ENCODE data around the gene CASK.
"Not testable (repeated sequence)": the region's sequence is repeated elsewhere in the genome, so short reads cannot be mapped to it uniquely, and the experiment has no call there.

CASK gene

DNA sequence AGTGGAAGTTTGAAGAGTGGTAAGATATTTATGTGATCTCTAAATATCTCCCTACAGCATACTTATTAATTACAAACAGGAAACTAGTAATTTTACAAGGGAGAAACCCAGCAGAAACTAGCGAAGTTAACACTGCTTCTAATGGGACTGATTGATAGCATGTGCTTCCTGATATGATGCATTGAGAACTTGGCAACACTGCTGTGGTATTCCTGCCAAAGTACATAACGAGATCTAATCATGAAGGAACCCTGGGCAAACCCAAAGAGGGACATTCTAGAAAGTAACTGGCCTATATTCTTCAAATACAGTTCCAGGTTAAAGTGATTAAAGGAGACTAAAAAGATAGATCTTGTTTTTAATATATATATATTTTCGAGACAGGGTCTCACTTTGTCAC lies 239.2 kb downstream of the CASK start:
- no peak for DNase-seq

DNA sequence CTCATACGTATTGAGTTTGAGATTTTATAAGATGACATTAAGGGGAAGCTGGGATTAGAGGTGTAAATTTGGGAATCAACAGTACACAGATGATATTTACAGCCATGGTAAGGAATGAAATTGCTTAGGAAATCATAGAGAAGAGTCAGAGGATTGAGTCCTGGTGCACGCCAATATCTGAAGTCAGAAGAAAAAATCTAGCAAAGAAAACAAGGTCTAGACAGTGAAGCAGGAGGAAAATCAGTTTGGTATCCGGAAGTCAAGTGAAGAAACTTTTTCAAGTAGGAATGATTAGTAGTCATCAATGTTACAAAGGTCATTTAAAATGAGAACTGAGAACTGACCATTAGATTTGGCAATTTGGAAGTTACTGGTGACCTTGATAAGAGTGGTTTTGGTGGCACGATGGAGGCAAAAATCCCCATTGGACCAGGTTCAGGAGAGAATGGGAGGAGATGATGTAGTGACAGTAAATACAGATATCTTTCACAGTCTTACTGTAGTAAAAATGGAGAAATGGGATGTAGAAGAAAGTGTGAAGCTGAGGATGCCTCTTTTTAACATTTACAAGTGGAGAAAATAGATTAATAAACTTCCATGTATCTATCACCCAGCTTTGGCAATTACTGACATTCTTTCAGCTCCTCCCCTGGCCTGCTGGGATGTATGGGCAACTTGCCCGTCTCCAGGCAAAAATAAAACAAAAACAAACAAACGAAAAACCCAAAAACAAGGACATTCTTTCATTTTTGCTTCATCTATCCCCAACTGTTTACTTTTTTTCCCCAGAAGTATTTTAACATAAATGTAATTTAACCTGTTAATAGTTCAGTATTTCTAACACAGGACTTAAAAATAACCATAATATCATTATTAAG lies 245.9 kb downstream of the CASK start:
- no peak for DNase-seq

- DNase-seq: not testable (repeated sequence)
Observed at GRCh38 chrX:41676361-41676760, 247.0 kb downstream of the CASK start.

- DNase-seq: no peak
Observed at GRCh38 chrX:41672643-41673042, 250.7 kb downstream of the CASK start.

DNA sequence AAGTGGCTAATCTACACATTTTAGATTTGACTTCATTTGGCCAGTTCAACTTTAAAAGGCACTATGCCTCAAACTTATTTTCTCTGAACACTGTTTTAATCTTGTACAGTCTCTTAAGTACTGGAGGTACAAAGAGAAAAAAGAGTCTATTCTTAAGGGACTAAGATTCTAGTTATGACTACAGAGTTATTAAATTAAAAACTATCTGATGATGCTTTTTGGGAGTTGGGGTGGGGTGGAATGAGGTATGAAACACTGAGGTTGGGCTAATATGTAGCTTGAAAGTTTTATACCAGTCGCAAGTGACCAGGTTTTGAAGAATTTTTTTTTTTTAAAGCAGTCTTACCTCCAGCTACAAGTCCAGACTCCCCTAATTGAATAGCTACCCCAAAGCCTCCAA lies 252.3 kb downstream of the CASK start:
- DNase-seq: no peak

DNA sequence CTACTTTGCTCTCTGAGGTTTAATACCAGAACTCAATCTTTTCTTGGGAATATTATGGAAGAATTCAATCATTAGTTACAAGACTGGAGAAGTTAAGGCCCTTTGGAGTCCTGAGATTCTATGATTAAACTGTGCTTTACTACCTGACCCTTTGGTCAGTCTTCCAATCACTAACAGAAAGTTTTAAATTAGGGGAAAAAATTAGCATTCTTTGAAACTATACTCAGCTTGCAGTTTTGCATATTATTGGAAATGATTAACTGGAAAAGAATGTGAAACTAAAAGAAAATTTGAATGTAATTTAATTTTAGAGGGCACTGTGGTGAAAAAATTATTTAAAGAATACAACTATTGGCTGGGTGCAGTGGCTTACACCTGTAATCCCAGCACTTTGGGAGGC lies 253.2 kb downstream of the CASK start:
- no peak for DNase-seq

GRCh38 chrX:41667631-41668030 lies 255.7 kb downstream of the CASK start:
- no peak for DNase-seq

DNA sequence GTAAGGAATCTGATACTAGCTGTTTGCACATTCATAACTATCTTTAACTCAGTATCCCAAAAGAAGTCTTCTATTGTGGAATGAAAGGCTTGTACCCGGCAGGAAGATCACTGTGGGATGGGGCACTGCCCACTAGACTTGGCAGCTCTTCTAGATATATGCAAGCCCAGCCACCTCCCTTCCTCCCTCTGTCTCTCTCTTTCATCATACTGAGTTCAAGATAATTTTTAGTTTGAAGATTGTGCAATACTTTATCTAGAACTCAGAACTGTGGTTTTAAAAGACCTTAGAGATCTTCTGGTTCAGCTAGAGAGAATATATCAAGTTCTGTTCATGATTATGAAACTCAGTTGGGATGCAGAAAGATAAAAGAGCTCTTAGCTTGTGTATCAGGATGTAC lies 257.1 kb downstream of the CASK start:
- no peak for DNase-seq

DNA sequence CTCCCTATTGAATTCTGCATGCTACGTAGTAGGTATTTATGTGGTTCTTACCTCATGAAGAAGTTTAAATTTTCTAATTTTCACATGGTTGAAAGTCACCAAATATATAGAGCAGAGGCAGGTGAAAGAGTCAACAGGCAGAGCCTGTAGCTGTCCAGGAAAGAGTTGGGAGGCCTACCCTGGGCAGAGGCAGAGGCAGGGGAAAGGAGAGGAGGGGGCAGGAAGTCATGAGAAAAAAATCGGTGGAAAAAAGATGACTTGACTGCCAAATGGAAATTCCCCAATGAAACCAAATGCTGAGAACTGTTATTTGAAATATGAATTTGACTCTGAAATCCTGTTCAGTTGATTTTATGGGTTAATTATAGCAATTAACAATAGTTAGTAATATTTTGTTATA lies 257.7 kb downstream of the CASK start:
- no peak for DNase-seq

- no peak for DNase-seq
Observed at GRCh38 chrX:41664908-41665307, 258.4 kb downstream of the CASK start.

DNA sequence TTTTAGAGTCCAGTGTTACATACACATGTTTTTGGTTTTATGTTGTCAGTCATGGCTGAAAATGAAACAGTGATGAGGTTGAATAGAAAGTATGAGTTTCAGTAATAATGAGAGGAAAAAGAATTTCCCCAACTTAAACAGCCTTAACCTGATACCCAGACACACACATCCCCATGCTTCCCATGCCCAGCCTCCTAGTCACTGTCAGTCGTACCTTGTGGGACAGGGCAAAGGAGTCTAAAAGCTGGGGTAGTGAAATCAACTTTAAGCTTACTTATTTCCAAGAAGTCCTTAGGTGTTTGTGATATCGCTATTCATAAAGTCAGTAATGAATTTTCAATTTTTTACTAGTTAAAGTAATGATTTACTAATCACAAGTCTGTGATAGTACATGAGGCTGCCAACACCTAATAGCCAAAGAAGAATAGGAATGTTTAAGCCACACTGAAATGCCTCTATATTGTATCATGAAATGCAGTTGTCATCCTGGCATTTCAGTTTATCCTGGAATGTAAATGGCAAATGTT lies 258.9 kb downstream of the CASK start:
- no peak for DNase-seq

GRCh38 chrX:41661366-41662095 lies 261.8 kb downstream of the CASK start:
- no peak for DNase-seq

DNA sequence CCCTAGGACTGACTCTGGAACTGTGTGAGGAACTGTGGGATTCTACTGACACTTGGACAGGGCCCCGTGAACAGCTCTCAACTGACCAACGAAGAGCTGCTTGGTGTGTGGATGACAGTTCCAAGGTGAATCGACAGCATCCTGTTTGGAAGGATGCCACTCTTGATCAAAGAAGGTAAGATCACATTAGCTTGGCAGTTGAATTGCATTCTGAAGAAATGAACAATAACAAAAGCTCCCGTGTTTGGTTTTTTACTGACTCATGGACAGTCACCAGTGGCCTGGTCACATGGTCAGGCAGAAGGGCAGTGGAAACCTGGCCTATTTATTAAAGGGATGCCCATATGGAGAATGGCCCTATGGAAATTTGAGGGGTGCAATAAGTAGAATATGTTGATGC lies 267.7 kb downstream of the CASK start:
- no peak for DNase-seq

DNA sequence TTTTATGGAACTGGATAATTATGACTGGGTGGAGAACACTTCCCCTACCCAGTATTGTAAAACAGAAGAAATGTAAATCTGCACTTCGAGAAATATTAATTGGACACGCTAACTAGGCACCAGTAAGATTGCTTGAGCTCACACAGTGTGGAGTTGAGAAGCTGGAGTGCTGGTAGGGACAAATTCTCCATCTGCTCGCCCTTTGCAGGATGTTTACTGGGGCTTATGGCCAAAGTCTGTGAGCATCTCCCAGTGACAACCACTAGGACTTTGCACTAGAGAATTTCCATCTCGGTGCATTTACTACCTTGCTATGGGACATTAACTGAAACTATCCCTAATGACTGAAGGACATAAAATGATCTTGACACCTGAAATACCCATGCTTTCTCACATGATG lies 268.3 kb downstream of the CASK start:
- no peak for DNase-seq

- no peak for DNase-seq
Observed at GRCh38 chrX:41653125-41653524, 270.2 kb downstream of the CASK start.

- DNase-seq: not testable (repeated sequence)
Observed at GRCh38 chrX:41646201-41646600, 277.2 kb downstream of the CASK start.

GRCh38 chrX:41634284-41634683 lies 289.1 kb downstream of the CASK start:
- no peak for DNase-seq

DNA sequence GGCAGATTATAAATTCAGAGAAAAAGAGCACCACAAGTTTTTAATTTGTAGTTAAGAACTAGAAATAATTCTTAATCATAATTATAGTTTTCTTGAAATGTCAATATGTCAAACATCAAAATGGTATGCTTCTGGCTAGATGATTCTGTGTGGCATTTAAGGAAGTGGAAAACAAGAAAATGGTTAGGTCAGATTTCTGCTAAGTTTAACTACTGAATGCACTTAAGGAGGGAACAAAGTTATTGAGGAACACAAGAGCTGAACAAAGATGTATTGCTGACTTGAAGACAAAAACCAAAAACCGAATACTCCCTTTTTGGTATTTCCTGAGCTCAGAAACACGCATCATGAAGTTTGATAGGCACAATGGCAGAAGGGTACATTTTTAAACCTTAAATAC lies 293.3 kb downstream of the CASK start:
- DNase-seq: no peak

GRCh38 chrX:41629539-41629938 lies 293.8 kb downstream of the CASK start:
- DNase-seq: no peak

- DNase-seq: no peak
Observed at GRCh38 chrX:41621222-41621723, 302.1 kb downstream of the CASK start.

DNA sequence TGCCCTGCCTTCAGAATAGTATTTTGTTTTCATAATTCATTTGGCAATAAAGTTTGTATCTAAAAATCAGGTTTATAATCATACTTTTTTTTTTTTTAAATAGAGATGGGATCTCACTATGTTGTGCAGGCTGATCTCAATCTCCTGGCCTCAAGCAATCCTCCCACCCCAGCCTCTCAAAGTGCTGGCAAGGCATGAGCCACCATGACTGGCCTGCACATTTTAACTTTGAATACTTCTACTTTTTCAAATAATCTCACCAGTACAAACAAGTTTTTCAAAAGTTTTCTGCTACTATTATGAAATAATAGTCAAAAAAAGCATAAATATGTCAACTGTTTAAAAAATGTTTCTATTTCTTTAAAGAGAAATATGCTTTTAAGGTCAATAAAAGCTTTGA lies 304.1 kb downstream of the CASK start:
- DNase-seq: no peak

DNA sequence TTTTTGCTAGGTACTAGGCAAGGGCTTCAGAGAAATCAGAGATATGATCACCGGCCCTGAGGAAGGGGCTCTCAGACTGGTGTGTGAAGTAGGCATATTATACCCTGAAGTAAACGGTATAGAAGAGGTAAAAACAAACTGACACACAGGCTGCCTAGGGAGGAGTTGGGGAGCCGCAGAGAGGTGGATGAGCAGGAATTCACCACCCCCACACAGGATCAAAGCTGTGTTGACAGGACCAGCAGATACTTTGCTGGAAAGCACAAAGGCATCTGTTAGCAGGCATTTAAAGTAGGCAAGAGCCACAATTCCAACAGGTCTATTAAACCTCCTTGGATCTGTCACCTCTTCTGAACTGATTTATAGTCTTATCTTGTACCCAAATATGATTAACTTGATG lies 306.4 kb downstream of the CASK start:
- DNase-seq: peak in 1 of 3 experiments; percentile 28

DNA sequence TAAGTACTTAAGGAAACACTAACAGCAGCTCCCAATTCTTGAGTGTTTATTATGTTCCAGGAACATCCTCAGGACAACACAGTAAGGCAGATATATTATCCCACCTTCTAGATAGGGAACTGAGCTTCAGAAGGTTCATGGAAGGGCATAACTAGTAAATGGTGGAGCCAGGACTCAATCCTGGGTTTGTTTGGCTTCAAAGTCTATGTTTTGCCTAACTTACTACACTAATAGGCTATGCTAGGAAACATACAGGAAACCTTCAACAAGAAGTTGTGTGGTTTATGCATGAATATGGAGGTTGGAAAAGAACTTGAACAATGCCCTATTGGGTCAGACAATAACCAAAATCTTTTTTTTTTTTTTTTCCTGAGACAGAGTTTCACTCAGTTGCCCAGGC lies 307.1 kb downstream of the CASK start:
- DNase-seq: no peak

DNA sequence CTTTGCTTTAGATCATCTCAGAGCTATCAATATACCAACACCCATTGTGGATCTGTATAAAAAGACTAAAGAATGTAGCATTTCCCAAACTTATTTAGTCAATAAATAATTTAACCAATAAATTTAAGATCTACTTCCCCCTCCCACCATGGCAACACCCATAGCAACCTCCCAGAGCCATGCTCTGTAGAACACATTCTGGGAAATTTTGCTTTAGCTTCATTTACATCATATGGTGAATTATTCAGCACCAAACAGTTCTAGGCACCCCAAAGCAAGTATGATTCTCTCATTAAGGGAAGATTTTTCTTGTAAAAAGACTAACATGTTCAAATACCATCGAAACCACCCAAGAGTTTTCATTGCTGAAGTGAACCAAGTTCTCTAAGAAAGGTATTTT lies 315.1 kb downstream of the CASK start:
- no peak for DNase-seq

All from NCI-H1417 (cell line).